A549 treated with DMSO at 1 μM for 4 hours (cell line): ENCODE results near the gene SERPINA1. TPM values are rescaled to one million over a fixed set of nuclear protein-coding genes. Genes with fewer than 3 reads are reported as not detected.

Experiments used
- total RNA-seq: library from RNA; stranded (reverse); fragments of 200-300 nt; extraction: Qiagen RNA extraction; gene quantifications from 5 replicates; pipeline ENCODE4 v1.2.3, GENCODE V29; 2022; ENCODE audit warnings: low read depth

The SERPINA1 gene
- total RNA-seq = 0.37 to 0.92 TPM (median 0.63 TPM) in 5 replicates

GRCh38 chr14:94388384-94389103 is at the start of gene SERPINA1:
Gene SERPINA1, minus strand, starts transcription at chr14:94388602. Its CDS starts 5,365 bp downstream, at chr14:94383237.

GRCh38 chr14:94366146-94366915 is 22.1 kb downstream of the SERPINA1 start, which contains the start of gene SERPINA2:
Gene SERPINA2, minus strand, starts transcription at chr14:94366698.

Other genes with a start within 250 kb of the SERPINA1 start
- 0.22 to 0.99 TPM (median 0.38 TPM) in 5 replicates for gene PPP4R4, start 214.3 kb downstream of the SERPINA1 start, total RNA-seq
- gene SERPINA10, start 95.3 kb downstream of the SERPINA1 start, total RNA-seq = 0.06 TPM in 1 of 5 replicates, not detected in the others
- 0.64 to 1.1 TPM (median 0.94 TPM) in 5 replicates for gene SERPINA6, start 65.3 kb downstream of the SERPINA1 start, total RNA-seq
- gene SERPINA2, start 21.9 kb downstream of the SERPINA1 start, total RNA-seq = not detected in 5 replicates
- not detected in 5 replicates for gene SERPINA11, start 64.2 kb upstream of the SERPINA1 start, total RNA-seq
- gene SERPINA9, start 87.6 kb upstream of the SERPINA1 start, total RNA-seq = 0.13 to 0.15 TPM in 2 of 5 replicates, not detected in the others
- gene SERPINA12, start 120.9 kb upstream of the SERPINA1 start, total RNA-seq = not detected in 5 replicates
- not detected in 5 replicates for gene SERPINA4, start 172.8 kb upstream of the SERPINA1 start, total RNA-seq
- gene SERPINA5, start 192.8 kb upstream of the SERPINA1 start, total RNA-seq = 0.08 to 0.16 TPM (median 0.13 TPM) in 4 of 5 replicates, not detected in the other
- gene SERPINA3, start 223.8 kb upstream of the SERPINA1 start, total RNA-seq = 5.4 to 7.9 TPM (median 5.9 TPM) in 5 replicates